ENCODE data around the gene KRR1. TPM values are rescaled to one million over a fixed set of nuclear protein-coding genes. Genes with fewer than 3 reads are reported as not detected.

The KRR1 gene
- total RNA-seq, 1 experiment from 2014 or later = 192 TPM

GRCh38 chr12:75543529-75543928, 32.1 kb upstream of the KRR1 start:
- Histone ChIP-seq H3K9ac (ENCODE audit: low read length) (no peak overlapping the region), H3K9me2 (ENCODE audit: insufficient read depth) (no peaks in the 10 kb centered on the region), H3K4me2 (ENCODE audit: low read length) (no peak overlapping the region), H3K27ac (ENCODE audit: low read depth, low read length) (no peak overlapping the region), H3K4me3 (replicated peaks in 1 of 2; ENCODE audit: low read depth in 1 of 2, low read length in 2 of 2) (no peak overlapping the region), H3K36me3 (ENCODE audit: control insufficient read depth in 1 of 2, insufficient read depth in 2 of 2, low read length in 2 of 2) (no peaks in the 10 kb centered on the region), H3K79me2 (ENCODE audit: insufficient read depth, low read length) (no peaks in the 10 kb centered on the region), H3K4me1 (ENCODE audit: control insufficient read depth in 1 of 2, insufficient read depth in 2 of 2, low read length in 2 of 2) (peaks cover 0 to under 1% of the 10 kb centered on the region in 2 experiments; a peak in 2 of 4 replicates), H3K27me3 (ENCODE audit: insufficient read depth, low read length) (no peaks in the 10 kb centered on the region), H4K20me1 (ENCODE audit: insufficient read depth) (no peaks in the 10 kb centered on the region), H3K9me3 (ENCODE audit: control insufficient read depth in 1 of 2, insufficient read depth in 1 of 2, low read depth in 1 of 2, low read length in 2 of 2) (no peaks in the 10 kb centered on the region), H2AFZ (ENCODE audit: low read depth, low read length, poor library complexity, severe bottlenecking) (no peak overlapping the region)
- no peak for ATAC-seq
- no peak for DNase-seq (ENCODE audit: low read depth, low spot score)
- no peak for TF ChIP-seq EGR1 (IDR thresholded peaks at IDR 0.05; ENCODE audit: low read depth)
- ChIA-PET RAD21 (ENCODE audit: low non-redundant PET in 1 of 2, low total read pairs in 2 of 2, uncharacterized antibody in 2 of 2, unreplicated experiment in 2 of 2) (no interaction called here), POLR2A (interaction anchor here (1.0 kb wide), 1 partner anchor 80 kb away, joined by 3 read pairs; no protein-coding TSS in a partner anchor), CTCF (interaction anchor here (1.0 kb wide), 1 partner anchor 16 kb away, joined by 3 read pairs; no protein-coding TSS in a partner anchor)
- no TSS peak for BruUV-seq (replicated peaks)
- intact Hi-C loops (cut with micrococcal nuclease) = no loop called here

- ATAC-seq = no peak
- RAD21 ChIA-PET (ENCODE audit: low non-redundant PET in 1 of 2, low total read pairs in 2 of 2, uncharacterized antibody in 2 of 2, unreplicated experiment in 2 of 2) = no interaction called here
Observed at GRCh38 chr12:75542942-75543341, 31.5 kb upstream of the KRR1 start.

More at GRCh38 chr12:75542942-75543341, 31.5 kb upstream of the KRR1 start:
- TF ChIP-seq MAX (IDR thresholded peaks at IDR 0.05) (no peak), ATF3 (IDR thresholded peaks at IDR 0.05) (no peak), ELF1 (IDR thresholded peaks at IDR 0.05; ENCODE audit: borderline replicate concordance, low read depth) (no peak), SP1 (IDR thresholded peaks at IDR 0.05; ENCODE audit: low read depth) (no peak), ZFX (IDR thresholded peaks at IDR 0.05) (no peak), POLR2A (IDR thresholded peaks at IDR 0.05; ENCODE audit: borderline replicate concordance, extremely low read depth, insufficient read depth, insufficient read length) (no peak), FOSL1 (IDR thresholded peaks at IDR 0.05; ENCODE audit: low read depth) (no peak), YY1 (IDR thresholded peaks at IDR 0.05; ENCODE audit: extremely low read depth, insufficient replicate concordance, low read depth, low read length) (no peak), EGR1 (IDR thresholded peaks at IDR 0.05; ENCODE audit: low read depth) (no peak), TCF7L2 (IDR thresholded peaks at IDR 0.05; ENCODE audit: borderline replicate concordance, extremely low read depth, insufficient read depth, insufficient read length) (no peak), EZH2 (IDR thresholded peaks at IDR 0.05) (no peak), SIN3A (IDR thresholded peaks at IDR 0.05; ENCODE audit: low read depth) (no peak), CBX3 (IDR thresholded peaks at IDR 0.05; ENCODE audit: low read depth) (no peak), CEBPB (IDR thresholded peaks at IDR 0.05; ENCODE audit: low read depth) (no peak), ZNF274 (IDR thresholded peaks at IDR 0.05; ENCODE audit: low read depth, low read length) (no peak), SRF (IDR thresholded peaks at IDR 0.05; ENCODE audit: low read depth) (no peak)
- H2AFZ ChIP-seq (ENCODE audit: low read depth, low read length, poor library complexity, severe bottlenecking) = no peak overlapping the region
- H3K9ac ChIP-seq (ENCODE audit: low read length) = no peak overlapping the region
- DNase-seq (ENCODE audit: low read depth, low spot score) = no peak
- ChIA-PET CTCF (interaction anchor here (1.0 kb wide), 1 partner anchor 15 kb away, joined by 3 read pairs; no protein-coding TSS in a partner anchor), POLR2A (interaction anchor here (1.0 kb wide), 1 partner anchor 81 kb away, joined by 3 read pairs; no protein-coding TSS in a partner anchor)
- intact Hi-C loops (cut with micrococcal nuclease) = no loop called here
- no peaks in the 10 kb centered on the region for H3K4me1 ChIP-seq (ENCODE audit: control insufficient read depth in 1 of 2, insufficient read depth in 2 of 2, low read length in 2 of 2)
- no peaks in the 10 kb centered on the region for H3K36me3 ChIP-seq (ENCODE audit: control insufficient read depth in 1 of 2, insufficient read depth in 2 of 2, low read length in 2 of 2)
- no peaks in the 10 kb centered on the region for H3K9me3 ChIP-seq (ENCODE audit: control insufficient read depth in 1 of 2, insufficient read depth in 1 of 2, low read depth in 1 of 2, low read length in 2 of 2)
- H3K27ac ChIP-seq (ENCODE audit: low read depth, low read length) = no peak overlapping the region
- H3K79me2 ChIP-seq (ENCODE audit: insufficient read depth, low read length) = no peaks in the 10 kb centered on the region
- BruUV-seq (replicated peaks) = no TSS peak
- no peaks in the 10 kb centered on the region for H3K27me3 ChIP-seq (ENCODE audit: insufficient read depth, low read length)
- no peaks in the 10 kb centered on the region for H4K20me1 ChIP-seq (ENCODE audit: insufficient read depth)
- no peaks in the 10 kb centered on the region for H3K9me2 ChIP-seq (ENCODE audit: insufficient read depth)
- no peak overlapping the region for H3K4me3 ChIP-seq (replicated peaks in 1 of 2; ENCODE audit: low read depth in 1 of 2, low read length in 2 of 2)
- no peak overlapping the region for H3K4me2 ChIP-seq (ENCODE audit: low read length)

Measured in HCT116 (cell line).